ENCODE measurements around the gene ACOT7.

Gene ACOT7

DNA sequence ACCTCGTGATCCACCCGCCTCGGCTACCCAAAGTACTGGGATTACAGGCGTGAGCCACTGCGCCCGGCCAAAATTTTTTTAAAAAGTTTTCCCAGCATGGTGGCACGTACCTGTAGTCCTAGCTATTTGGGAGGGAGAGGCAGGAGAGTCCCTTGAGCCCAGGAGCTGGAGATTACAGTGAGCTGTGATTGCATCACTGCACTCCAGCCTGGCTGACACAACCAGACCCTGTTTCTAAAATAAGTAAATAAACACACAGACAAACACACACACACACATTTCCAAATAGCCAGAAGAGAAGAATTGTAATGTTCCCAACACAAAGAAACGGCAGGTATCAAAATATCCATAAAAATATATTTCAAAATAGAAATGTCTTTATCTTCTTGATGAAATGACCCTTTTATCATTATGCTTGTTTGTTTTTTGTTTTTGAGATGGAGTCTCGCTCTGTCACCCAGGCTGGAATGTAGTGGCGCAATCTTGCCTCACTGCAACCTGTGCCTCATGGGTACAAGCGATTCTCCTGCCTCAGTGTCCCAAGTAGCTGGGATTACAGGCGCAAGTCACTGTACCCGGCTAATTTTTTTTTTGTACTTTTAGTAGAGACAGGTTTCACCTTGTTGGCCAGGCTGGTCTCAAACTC lies 16.8 kb upstream of the ACOT7 start:
- no peak overlapping the region for H3K27ac ChIP-seq
- peaks cover 85% of the 10 kb centered on the region for H3K27me3 ChIP-seq
- no peaks in the 10 kb centered on the region for H3K9me3 ChIP-seq
- no peaks in the 10 kb centered on the region for H3K4me1 ChIP-seq (ENCODE audit: control insufficient read depth in 1 of 2, insufficient read depth in 1 of 2, low read depth in 1 of 2, low read length in 1 of 2)
- H3K36me3 ChIP-seq = no peaks in the 10 kb centered on the region
- TF ChIP-seq, protein P1, sequence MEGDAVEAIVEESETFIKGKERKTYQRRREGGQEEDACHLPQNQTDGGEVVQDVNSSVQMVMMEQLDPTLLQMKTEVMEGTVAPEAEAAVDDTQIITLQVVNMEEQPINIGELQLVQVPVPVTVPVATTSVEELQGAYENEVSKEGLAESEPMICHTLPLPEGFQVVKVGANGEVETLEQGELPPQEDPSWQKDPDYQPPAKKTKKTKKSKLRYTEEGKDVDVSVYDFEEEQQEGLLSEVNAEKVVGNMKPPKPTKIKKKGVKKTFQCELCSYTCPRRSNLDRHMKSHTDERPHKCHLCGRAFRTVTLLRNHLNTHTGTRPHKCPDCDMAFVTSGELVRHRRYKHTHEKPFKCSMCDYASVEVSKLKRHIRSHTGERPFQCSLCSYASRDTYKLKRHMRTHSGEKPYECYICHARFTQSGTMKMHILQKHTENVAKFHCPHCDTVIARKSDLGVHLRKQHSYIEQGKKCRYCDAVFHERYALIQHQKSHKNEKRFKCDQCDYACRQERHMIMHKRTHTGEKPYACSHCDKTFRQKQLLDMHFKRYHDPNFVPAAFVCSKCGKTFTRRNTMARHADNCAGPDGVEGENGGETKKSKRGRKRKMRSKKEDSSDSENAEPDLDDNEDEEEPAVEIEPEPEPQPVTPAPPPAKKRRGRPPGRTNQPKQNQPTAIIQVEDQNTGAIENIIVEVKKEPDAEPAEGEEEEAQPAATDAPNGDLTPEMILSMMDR (IDR thresholded peaks at IDR 0.05) = no peak
- no peak overlapping the region for H3K4me3 ChIP-seq (ENCODE audit: low read depth in 1 of 2, low read length in 1 of 2)

DNA sequence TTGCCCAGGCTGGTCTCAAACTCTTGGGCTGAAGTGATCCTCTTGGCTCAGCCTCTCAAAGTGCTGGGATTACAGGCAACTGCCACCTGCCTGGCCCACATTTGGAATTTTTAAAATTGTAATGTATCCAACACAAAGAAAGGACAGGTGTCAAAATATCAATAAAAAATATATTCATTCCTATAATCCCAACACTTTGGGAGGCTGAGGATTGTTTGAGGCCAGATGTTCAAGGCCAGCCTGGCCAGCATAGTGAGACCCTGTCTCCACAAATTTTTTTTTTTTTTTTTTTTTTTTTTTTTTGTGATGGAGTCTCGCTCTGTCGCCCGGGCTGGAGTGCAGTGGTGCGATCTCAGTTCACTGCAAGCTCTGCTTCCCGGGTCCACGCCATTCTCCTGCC lies 16.2 kb upstream of the ACOT7 start:
- H3K4me1 ChIP-seq (ENCODE audit: control insufficient read depth in 1 of 2, insufficient read depth in 1 of 2, low read depth in 1 of 2, low read length in 1 of 2) = no peaks in the 10 kb centered on the region
- H3K36me3 ChIP-seq = no peaks in the 10 kb centered on the region
- no peaks in the 10 kb centered on the region for H3K9me3 ChIP-seq
- TF ChIP-seq, protein P1 (IDR thresholded peaks at IDR 0.05) = no peak
- H3K4me3 ChIP-seq (ENCODE audit: low read depth in 1 of 2, low read length in 1 of 2) = no peak overlapping the region
- H3K27me3 ChIP-seq = peaks cover 85% of the 10 kb centered on the region
- no peak overlapping the region for H3K27ac ChIP-seq

DNA sequence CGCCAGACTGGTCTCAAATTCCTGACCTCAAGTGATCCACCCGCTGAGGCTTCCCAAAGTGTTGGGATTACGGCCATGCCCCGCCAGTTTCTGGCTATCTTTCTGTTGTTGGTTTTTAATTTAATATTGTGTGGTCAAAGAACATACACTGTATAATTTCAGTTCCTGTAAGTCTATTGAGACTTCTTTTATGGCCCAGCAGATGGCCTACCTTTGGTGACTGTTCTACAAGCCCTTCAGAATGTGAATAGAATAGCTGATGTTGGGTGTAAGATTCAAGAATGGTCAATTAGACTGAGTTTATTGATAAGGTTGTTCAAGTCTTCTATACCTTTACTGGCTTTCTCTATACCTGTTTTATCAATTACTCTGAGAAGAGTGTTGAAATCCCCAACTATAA lies 15.5 kb upstream of the ACOT7 start:
- H3K4me3 ChIP-seq (ENCODE audit: low read depth in 1 of 2, low read length in 1 of 2) = no peak overlapping the region
- H3K27me3 ChIP-seq = peaks cover 82% of the 10 kb centered on the region
- no peaks in the 10 kb centered on the region for H3K9me3 ChIP-seq
- no peak overlapping the region for H3K27ac ChIP-seq
- H3K36me3 ChIP-seq = no peaks in the 10 kb centered on the region
- TF ChIP-seq, protein P1 (IDR thresholded peaks at IDR 0.05) = no peak
- no peaks in the 10 kb centered on the region for H3K4me1 ChIP-seq (ENCODE audit: control insufficient read depth in 1 of 2, insufficient read depth in 1 of 2, low read depth in 1 of 2, low read length in 1 of 2)

DNA sequence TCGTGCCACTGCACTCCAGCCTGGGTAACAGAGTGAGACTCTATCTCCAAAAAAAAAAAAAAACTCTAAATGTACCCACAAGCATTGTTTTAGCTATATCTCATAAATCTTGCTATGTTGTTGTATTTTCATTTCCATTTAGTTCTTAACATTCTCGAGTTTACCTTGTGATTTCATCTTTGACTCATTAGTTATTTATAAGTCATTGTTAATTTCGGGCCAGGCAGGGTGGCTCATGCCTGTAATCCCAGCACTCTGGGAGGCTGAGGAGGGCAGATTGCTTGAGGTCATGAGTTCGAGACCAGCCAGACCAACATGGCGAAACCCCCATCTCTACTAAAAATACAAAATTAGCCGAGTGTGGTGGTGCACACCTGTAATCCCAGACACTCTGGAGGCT lies 14.5 kb upstream of the ACOT7 start:
- TF ChIP-seq, protein P1 (IDR thresholded peaks at IDR 0.05) = no peak
- Histone ChIP-seq H3K4me3 (ENCODE audit: low read depth in 1 of 2, low read length in 1 of 2) (no peak overlapping the region), H3K9me3 (no peaks in the 10 kb centered on the region), H3K36me3 (no peaks in the 10 kb centered on the region), H3K27me3 (peaks cover 73% of the 10 kb centered on the region), H3K4me1 (ENCODE audit: control insufficient read depth in 1 of 2, insufficient read depth in 1 of 2, low read depth in 1 of 2, low read length in 1 of 2) (no peaks in the 10 kb centered on the region), H3K27ac (no peak overlapping the region)

DNA sequence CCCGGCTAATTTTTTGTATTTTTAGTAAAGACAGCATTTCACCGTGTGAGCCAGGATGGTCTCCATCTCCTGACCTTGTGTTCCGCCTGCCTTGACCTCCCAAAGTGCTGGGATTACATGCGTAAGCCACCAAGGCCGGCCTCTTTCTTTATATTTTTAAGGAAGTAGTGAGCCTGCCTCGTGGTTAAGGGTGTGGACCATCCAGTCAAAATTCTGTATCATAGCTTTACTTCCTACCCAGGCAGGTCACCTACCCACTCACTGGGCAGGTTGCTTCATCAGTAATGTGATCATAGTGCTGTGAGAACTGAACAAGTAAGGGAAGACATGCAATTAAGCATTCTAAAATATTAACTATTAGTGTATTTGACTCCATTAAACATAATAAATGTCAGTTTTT lies 8.1 kb upstream of the ACOT7 start:
- Histone ChIP-seq H3K27me3 (peaks cover 36% of the 10 kb centered on the region), H3K4me1 (ENCODE audit: control insufficient read depth in 1 of 2, insufficient read depth in 1 of 2, low read depth in 1 of 2, low read length in 1 of 2) (no peaks in the 10 kb centered on the region), H3K9me3 (no peaks in the 10 kb centered on the region), H3K27ac (no peak overlapping the region), H3K36me3 (no peaks in the 10 kb centered on the region), H3K4me3 (ENCODE audit: low read depth in 1 of 2, low read length in 1 of 2) (no peak overlapping the region)
- TF ChIP-seq, protein P1 (IDR thresholded peaks at IDR 0.05) = no peak
